DMS53 (cell line): ENCODE data around the gene RBM23.
"Not testable (repeated sequence)": the region's sequence is repeated elsewhere in the genome, so short reads cannot be mapped to it uniquely, and the experiment has no call there.

Experiments used
- DNase-seq: peaks from one replicate; lab custom pipeline; 2025; lab: John Stamatoyannopoulos, UW

RBM23 gene

GRCh38 chr14:22864979-22865378 is 54.0 kb downstream of the RBM23 start:
- no peak for DNase-seq

GRCh38 chr14:22861651-22862050 is 57.3 kb downstream of the RBM23 start:
- no peak for DNase-seq

- not testable (repeated sequence) for DNase-seq
These were observed 58.6 kb downstream of the RBM23 start for GRCh38 chr14:22860377-22860776.

- DNase-seq: no peak
These were observed 62.5 kb downstream of the RBM23 start for GRCh38 chr14:22856428-22856827.

GRCh38 chr14:22854963-22855724 is 63.8 kb downstream of the RBM23 start:
- DNase-seq: peak; percentile 92

GRCh38 chr14:22854296-22854695 is 64.7 kb downstream of the RBM23 start:
- not testable (repeated sequence) for DNase-seq

GRCh38 chr14:22852940-22853767 is 65.8 kb downstream of the RBM23 start:
- peak; percentile 86 for DNase-seq

- DNase-seq: no peak
These were observed 66.4 kb downstream of the RBM23 start for GRCh38 chr14:22852599-22852939.

GRCh38 chr14:22852178-22852577 is 66.8 kb downstream of the RBM23 start:
- not testable (repeated sequence) for DNase-seq

GRCh38 chr14:22850944-22851764 is 67.8 kb downstream of the RBM23 start:
- DNase-seq: no peak

- DNase-seq: no peak
These were observed 69.6 kb downstream of the RBM23 start for GRCh38 chr14:22849212-22849819.

- no peak for DNase-seq
These were observed 70.4 kb downstream of the RBM23 start for GRCh38 chr14:22848351-22849164.

GRCh38 chr14:22847661-22848341 is 71.1 kb downstream of the RBM23 start:
- DNase-seq: no peak

- no peak for DNase-seq
These were observed 72.1 kb downstream of the RBM23 start for GRCh38 chr14:22846811-22847307.

- no peak for DNase-seq
These were observed 72.9 kb downstream of the RBM23 start for GRCh38 chr14:22845821-22846625.

GRCh38 chr14:22845103-22845394 is 73.9 kb downstream of the RBM23 start:
- no peak for DNase-seq

GRCh38 chr14:22844221-22845102 is 74.5 kb downstream of the RBM23 start:
- DNase-seq: no peak
